ENCODE results near the gene RGCC.

DNA sequence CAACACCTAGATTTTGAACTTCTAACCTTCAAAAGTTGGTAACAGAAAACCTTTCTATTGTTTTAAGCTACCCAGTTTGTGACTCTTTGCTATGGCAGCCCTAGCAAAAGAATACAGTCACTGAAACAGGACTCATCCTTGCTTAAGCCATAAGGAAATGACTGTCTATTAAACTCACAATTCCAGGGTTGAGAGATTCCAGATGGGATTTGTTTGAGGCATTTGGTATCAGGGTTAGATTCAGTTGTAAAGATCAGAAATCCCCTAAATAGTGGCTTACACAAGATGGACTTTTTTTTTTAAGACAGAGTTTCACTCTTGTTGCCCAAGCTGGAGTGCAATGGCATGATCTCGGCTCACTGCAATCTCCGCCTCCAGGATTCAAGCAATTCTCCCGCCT lies 41.1 kb upstream of the RGCC start:
- TF ChIP-seq CTCF (IDR thresholded peaks at IDR 0.05) (no peak), POLR2A (IDR thresholded peaks at IDR 0.05) (no peak)

Measured in breast epithelium (tissue), 3 donors.